Panc1 (cell line): ENCODE results near the gene ZMYM3.

Experiments used
- CTCF ChIP-seq: fragments of 450-650 bp; IDR thresholded peaks from 2 replicates; pipeline ENCODE4 v1.5.1; 2017; ENCODE audit warnings: mild to moderate bottlenecking
- POLR2AphosphoS5 ChIP-seq: IDR thresholded peaks from 2 replicates; pipeline ENCODE4 v1.6.1; 2012; ENCODE audit warnings: mild to moderate bottlenecking, low read depth, low read length, moderate library complexity
- TCF7L2 ChIP-seq: IDR thresholded peaks from 2 replicates; pipeline ENCODE4 v1.6.1; 2011; ENCODE audit warnings: mild to moderate bottlenecking, low read depth, low read length, inconsistent platforms

DNA sequence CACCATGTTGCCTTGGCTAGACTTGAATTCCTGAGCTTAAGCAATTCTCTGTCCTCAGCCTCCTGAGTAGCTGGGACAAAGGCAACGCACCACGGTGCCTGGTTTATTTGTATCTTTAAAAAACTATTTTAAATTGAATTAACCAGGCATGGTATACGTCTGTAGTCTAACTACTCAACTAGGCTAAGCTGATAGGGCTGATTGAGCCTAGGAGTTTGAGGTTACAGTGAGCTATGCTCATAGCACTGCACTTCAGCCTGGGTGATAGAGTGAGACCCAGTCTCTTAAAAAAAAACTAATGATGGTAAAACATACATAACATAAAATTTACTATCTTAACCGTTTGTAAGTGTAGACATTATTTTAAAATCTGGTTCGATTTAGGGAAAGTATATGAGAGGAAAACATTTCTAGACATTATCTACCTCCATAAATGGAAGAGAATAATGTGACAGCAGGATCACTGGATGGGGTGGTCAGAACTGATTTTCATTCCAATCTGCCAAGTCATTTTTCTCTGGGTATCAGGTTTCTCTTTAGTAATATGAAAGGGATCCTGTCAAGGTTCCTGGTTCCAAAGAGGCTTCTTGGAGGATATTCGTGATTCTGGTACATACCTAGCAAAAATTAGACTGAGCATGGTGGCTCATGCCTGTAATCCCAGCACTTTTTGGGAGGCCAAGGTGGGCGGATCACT lies 38.9 kb upstream of the ZMYM3 start:
- no peak for TF ChIP-seq POLR2AphosphoS5
- TF ChIP-seq CTCF: no peak
- no peak for TF ChIP-seq TCF7L2
